ENCODE data around the gene SLC25A17. TPM values are rescaled to one million over a fixed set of nuclear protein-coding genes. Genes with fewer than 3 reads are reported as not detected.
"Not testable (repeated sequence)": the region's sequence is repeated elsewhere in the genome, so short reads cannot be mapped to it uniquely, and the experiment has no call there.

SLC25A17 gene
- total RNA-seq, 2 donors from 2014 or later, result 7.6 to 8.3 TPM

GRCh38 chr22:40720538-40721256, 98.4 kb downstream of the SLC25A17 start:
- peak overlapping the region in 2 of 4 donors; percentile 21 to 52 for H3K27ac ChIP-seq
- TF ChIP-seq POLR2A (IDR thresholded peaks at IDR 0.05) (no peak), CTCF (IDR thresholded peaks at IDR 0.05) (no peak)
- H3K36me3 ChIP-seq (replicated peaks in 1 of 2; ENCODE audit: insufficient read depth in 1 of 2, low read depth in 2 of 2), result no peaks in the 10 kb centered on the region
- H3K27me3 ChIP-seq, result no peaks in the 10 kb centered on the region
- H3K4me3 ChIP-seq, result no peak overlapping the region
- no peaks in the 10 kb centered on the region for H3K4me1 ChIP-seq
- no peaks in the 10 kb centered on the region for H3K9me3 ChIP-seq
- no peak for DNase-seq
- 20 to 44% methylated on average over 10 to 11 of the region's 11 CpGs for WGBS, 2 donors
- peak; percentile 47 for ATAC-seq
- intact Hi-C loops (cut with DNase I), result no loop called here

GRCh38 chr22:40720156-40720537, 99.0 kb downstream of the SLC25A17 start:
- H3K4me1 ChIP-seq; H3K27me3 ChIP-seq; H3K36me3 ChIP-seq (replicated peaks in 1 of 2; ENCODE audit: insufficient read depth in 1 of 2, low read depth in 2 of 2); H3K4me3 ChIP-seq; ATAC-seq; DNase-seq; H3K9me3 ChIP-seq; H3K27ac ChIP-seq; intact Hi-C loops (cut with DNase I): not testable (repeated sequence)
- 75 to 86% methylated on average over 6 of the region's 6 CpGs for WGBS, 2 donors

Small RNA genes lying within 50 kb of the gene (microRNA-seq; reads per million reads assigned to microRNA genes)
- 0 to 0.45 reads per million in 2 donors for gene MIR4766 (ENCODE audit: borderline number of aligned reads in 2 of 2, borderline replicate concordance in 2 of 2)

Small RNA genes lying within 50 kb of the gene (small RNA-seq; reads per million reads assigned to genes)
- not detected for gene JTBP1
- not detected for gene MIR4766

Other genes starting within 250 kb of the SLC25A17 start
- gene MRTFA, start 182.6 kb downstream of the SLC25A17 start, total RNA-seq, result 10 to 100 TPM; 47.0 to 71.5 TPM
- not detected for gene MCHR1, start 139.9 kb downstream of the SLC25A17 start, total RNA-seq
- 100 to 1,000 TPM in 1 of 2 donors, 10 to 100 TPM in 1; 98.9 to 122 TPM for gene ST13, start 37.3 kb upstream of the SLC25A17 start, total RNA-seq
- gene XPNPEP3, start 37.8 kb upstream of the SLC25A17 start, total RNA-seq, result 10 to 100 TPM in 1 of 2 donors, 1 to 10 TPM in 1; 6.9 to 14.3 TPM
- gene DNAJB7, start 42.8 kb upstream of the SLC25A17 start, total RNA-seq, result not detected
- 10 to 100 TPM in 1 of 2 donors, 1 to 10 TPM in 1; 6.9 to 20.2 TPM for gene RBX1, start 132.0 kb upstream of the SLC25A17 start, total RNA-seq

All from body of pancreas (tissue), 4 donors.